Heart left ventricle (tissue), 16 donors: Measurements from ENCODE around the gene KIAA2012. TPM values are rescaled to one million over a fixed set of nuclear protein-coding genes. Genes with fewer than 3 reads are reported as not detected.
A peak's percentile ranks its signal among the peaks of the same experiment; 100 is the strongest.

Source experiments
- ATAC-seq, 4 donors: fragments of 200-7000 bp; cut with Tn5 transposase; one replicate each; pipeline ENCODE4 v1.9.1; 2020 to 2022; ENCODE audit warnings: moderate library complexity in 4 of 4, mild to moderate bottlenecking in 3 of 4, moderate number of reproducible peaks in 1 of 4
- DNase-seq, 5 donors: peaks; one replicate each; pipeline ENCODE4 v3.0.0-alpha.2; 2020
- H3K27ac ChIP-seq, 12 donors: fragments of 200-600 bp; sonication (generic) in 4 of 12; one replicate each; pipeline versions ENCODE4 v1.5.0 to v1.8.0; 2016 to 2022; ENCODE audit warnings: mild to moderate bottlenecking in 2 of 12
- H3K27me3 ChIP-seq, 9 donors: fragments of 200-600 bp; sonication (generic) in 2 of 9; one replicate each; pipeline versions ENCODE4 v1.5.1 to v1.8.0; 2016 to 2022; ENCODE audit warnings: mild to moderate bottlenecking in 3 of 9
- H3K36me3 ChIP-seq, 9 donors: fragments of 200-600 bp; sonication (generic) in 2 of 9; one replicate each; pipeline versions ENCODE4 v1.5.0 to v1.8.0; 2018 to 2022; ENCODE audit warnings: mild to moderate bottlenecking in 2 of 9
- H3K4me1 ChIP-seq, 12 donors: fragments of 200-600 bp; sonication (generic) in 4 of 12; one replicate each; pipeline versions ENCODE4 v1.5.0 to v1.8.0; 2016 to 2022; ENCODE audit warnings: mild to moderate bottlenecking in 3 of 12
- H3K4me3 ChIP-seq, 12 donors: fragments of 200-600 bp; sonication (generic) in 4 of 12; one replicate each; pipeline versions ENCODE4 v1.5.0 to v1.8.0; 2017 to 2022; ENCODE audit warnings: mild to moderate bottlenecking in 9 of 12, moderate library complexity in 4 of 12
- H3K9me3 ChIP-seq, 12 donors: fragments of 200-600 bp; sonication (generic) in 4 of 12; one replicate each; pipeline versions ENCODE4 v1.5.0 to v1.8.0; 2016 to 2022; ENCODE audit warnings: mild to moderate bottlenecking in 1 of 12
- POLR2A ChIP-seq, 2 donors: fragments of 450-650 bp; IDR thresholded peaks; one replicate each; pipeline ENCODE4 v1.6.1; 2017; ENCODE audit warnings: antibody characterized with exemption in 2 of 2, mild to moderate bottlenecking in 2 of 2, moderate library complexity in 2 of 2
- WGBS, 4 donors: extraction: QIAGEN DNeasy Blood & Tissue Kit in 2 of 4; methylation state at CpG; one replicate each; pipeline versions ENCODE4 v1.1.5 to v1.1.7; 2013 to 2018; 5-methylcytosine and 5-hydroxymethylcytosine counted together
- intact Hi-C, 10 donors: fragments of 100-400 bp; cut with DNase I; formaldehyde crosslinking; loops; one replicate each; pipeline versions ENCODE4 v1.11.1 to v1.14.2; 2022
- polyA plus RNA-seq, 2 donors: library from polyadenylated mRNA; stranded (reverse); fragments of 200-250 nt; gene quantifications; one replicate each; pipeline ENCODE4 v1.2.3, GENCODE V29; 2013
- total RNA-seq, 9 donors: library from RNA; depleted of rRNA in 2 of 9; stranded (reverse); fragments of >200 nt in 2 of 9; fragmentation: NEBNext Ultra II Directional in 3 of 9; extraction: Animal tissue kit (Norgen Biotek cat#: 25700) in 3 of 9; gene quantifications; one replicate each; pipeline versions ENCODE4 v1.1.0 to v1.2.4, GENCODE V29; 2016 to 2023
- TF ChIP-seq, protein P1 (sequence below), 12 donors: fragments of 200-600 bp; sonication (generic) in 4 of 12; IDR thresholded peaks; one replicate each; pipeline versions ENCODE4 v1.5.0 to v1.8.0; 2018 to 2022; ENCODE audit warnings: antibody characterized with exemption in 12 of 12, mild to moderate bottlenecking in 5 of 12
- donor health status: ischemic (EF 13 %, LVEDD 7.1; RV severe dilation, severe dysfunction).
- donor health status: healthy with polysubstance abuse.
- donor health status: DM: no; HTN: yes; CAD: no.
- donor health status: DM: no; HTN: no; CAD: no.
- donor health status: ischemic (EF 25% LVEDD 6.9; RV normal size, moderate dysfunction).
- donor health status: ischemic (EF 25% LVEDD 5.7; RV mildly dilated, moderate dysfunction).
- donor health status: healthy.
- donor health status: DM: yes; HTN: yes; CAD: no.
- donor health status: ischemic (EF 35%, LVEDD 5.7; RV mildly dilated, moderate dysfunction).
- donor health status: nonischemic (EF 11% LVEDD 7.7; RV severe dilation, severe dysfunction).
- donor health status: DM: yes; HTN: yes; CAD: no.
- donor health status: PGD.
- donor health status: ischemic (EF 29% LVEDD 5.4; RV normal size, mild dysfunction).
- donor health status: nonischemic (EF 23%, LVEDD 6.1; RV moderate dilation, normal function).

The KIAA2012 gene
- total and polyA plus RNA-seq, 11 donors, result 0.08 TPM; not detected in 10

DNA sequence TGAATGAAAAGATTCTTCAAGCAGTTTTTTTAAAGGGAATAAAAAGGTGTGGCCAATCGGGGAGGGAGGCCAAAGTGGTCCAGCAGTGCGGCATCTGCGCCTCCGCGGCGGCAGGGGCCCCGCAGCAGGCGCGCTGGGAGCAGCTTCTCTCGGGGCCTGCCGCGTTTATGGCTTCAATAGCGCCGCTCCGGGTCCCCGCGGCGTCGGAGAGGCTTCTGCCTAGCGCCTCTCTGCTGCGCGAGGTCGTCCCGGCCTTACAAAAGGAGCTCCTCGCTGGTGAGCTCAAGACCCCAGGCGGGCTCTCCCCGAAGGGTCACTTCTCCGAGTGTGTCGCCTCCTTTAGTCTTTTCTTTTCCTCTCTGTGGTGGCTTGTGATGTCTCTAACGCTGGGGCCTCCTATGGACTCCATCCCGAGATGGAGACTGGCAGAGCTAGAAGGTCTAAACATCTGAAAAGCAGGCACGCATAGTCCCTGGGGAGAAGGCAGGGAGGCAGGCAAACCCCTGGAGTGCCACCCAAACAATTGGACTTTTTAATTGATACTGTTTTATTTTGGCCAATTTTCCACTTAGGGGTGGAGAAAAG, 98.3 kb downstream of the KIAA2012 start:
- ATAC-seq, result peak in 3 of 4 donors; percentile 33 to 71 (median 52)
- intact Hi-C loops, result loop anchor here in 3 of 10 donors (5.0 to 10.0 kb wide), 2 partner anchors 134 to 137 kb away; partner anchors contain the start of gene FZD7 (in 1 of the 3)
- 13 to 26% (median 20%) methylated on average over 30 to 32 of the region's 32 CpGs for WGBS, 4 donors
- Histone ChIP-seq H3K27ac (peak overlapping the region in 1 of 12 donors; percentile 65), H3K27me3 (peaks cover 0 to 5% (median 0%) of the 10 kb centered on the region in 9 donors), H3K9me3 (no peaks in the 10 kb centered on the region), H3K4me3 (peak overlapping the region in 8 of 12 donors; percentile 19 to 48 (median 28)), H3K4me1 (peaks cover 0 to 13% (median 4%) of the 10 kb centered on the region in 12 donors), H3K36me3 (no peaks in the 10 kb centered on the region)
- no peak for DNase-seq
- no peak for TF ChIP-seq POLR2A (IDR thresholded peaks at IDR 0.05)
- TF ChIP-seq, protein P1, sequence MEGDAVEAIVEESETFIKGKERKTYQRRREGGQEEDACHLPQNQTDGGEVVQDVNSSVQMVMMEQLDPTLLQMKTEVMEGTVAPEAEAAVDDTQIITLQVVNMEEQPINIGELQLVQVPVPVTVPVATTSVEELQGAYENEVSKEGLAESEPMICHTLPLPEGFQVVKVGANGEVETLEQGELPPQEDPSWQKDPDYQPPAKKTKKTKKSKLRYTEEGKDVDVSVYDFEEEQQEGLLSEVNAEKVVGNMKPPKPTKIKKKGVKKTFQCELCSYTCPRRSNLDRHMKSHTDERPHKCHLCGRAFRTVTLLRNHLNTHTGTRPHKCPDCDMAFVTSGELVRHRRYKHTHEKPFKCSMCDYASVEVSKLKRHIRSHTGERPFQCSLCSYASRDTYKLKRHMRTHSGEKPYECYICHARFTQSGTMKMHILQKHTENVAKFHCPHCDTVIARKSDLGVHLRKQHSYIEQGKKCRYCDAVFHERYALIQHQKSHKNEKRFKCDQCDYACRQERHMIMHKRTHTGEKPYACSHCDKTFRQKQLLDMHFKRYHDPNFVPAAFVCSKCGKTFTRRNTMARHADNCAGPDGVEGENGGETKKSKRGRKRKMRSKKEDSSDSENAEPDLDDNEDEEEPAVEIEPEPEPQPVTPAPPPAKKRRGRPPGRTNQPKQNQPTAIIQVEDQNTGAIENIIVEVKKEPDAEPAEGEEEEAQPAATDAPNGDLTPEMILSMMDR (IDR thresholded peaks at IDR 0.05), result peak in 1 of 12 donors; percentile 3

DNA sequence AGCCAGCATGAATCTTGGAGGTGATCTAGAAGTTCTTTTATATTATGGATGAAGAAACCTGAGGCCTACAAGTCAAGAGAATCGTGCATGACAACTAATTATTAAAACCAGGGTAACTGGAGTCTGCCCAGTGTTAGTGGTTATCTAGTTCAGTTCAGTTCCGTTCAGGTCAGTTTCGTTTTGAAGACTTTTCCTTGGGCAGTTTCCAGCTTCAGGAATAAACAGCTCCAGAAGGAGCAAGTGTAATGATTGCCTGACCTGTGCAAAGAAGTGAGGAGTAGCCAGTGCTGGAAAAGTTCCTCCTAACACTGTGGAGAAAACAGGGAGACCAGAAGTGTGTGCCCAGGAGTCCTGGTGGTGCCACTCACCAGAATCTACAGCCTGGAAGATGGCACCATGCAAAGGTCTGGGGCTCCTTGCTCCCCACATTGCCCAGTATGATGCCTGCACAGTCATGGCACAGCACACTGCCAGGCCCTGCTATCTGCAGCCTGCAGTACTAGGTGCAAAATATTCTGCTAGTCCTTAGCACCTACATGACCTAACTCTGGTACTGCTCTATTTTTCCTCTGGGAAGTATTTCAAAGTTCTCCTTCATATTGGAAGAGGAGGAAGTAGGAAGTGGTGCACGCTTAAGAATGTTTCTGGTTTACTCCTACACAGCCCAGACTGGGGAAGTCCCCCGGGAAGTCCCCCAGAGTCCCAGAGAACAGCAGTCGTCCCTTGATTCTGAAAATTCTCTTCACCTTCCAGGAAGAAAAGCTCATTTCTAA, 99.6 kb downstream of the KIAA2012 start:
- WGBS, 4 donors, result 40 to 56% (median 42%) methylated on average over 6 of the region's 6 CpGs
- H3K27me3 ChIP-seq, result peaks cover 0 to 5% (median 0%) of the 10 kb centered on the region in 9 donors
- intact Hi-C loops, result loop anchor here in 3 of 10 donors (5.0 to 10.0 kb wide), 2 partner anchors 135 to 138 kb away; partner anchors contain the start of gene FZD7 (in 1 of the 3)
- DNase-seq, result no peak
- H3K27ac ChIP-seq, result peak overlapping the region in 1 of 12 donors; percentile 52
- no peaks in the 10 kb centered on the region for H3K9me3 ChIP-seq
- no peak overlapping the region for H3K4me3 ChIP-seq
- ATAC-seq, result no peak
- peaks cover 0 to 13% (median 4%) of the 10 kb centered on the region in 12 donors for H3K4me1 ChIP-seq
- TF ChIP-seq, protein P1 (IDR thresholded peaks at IDR 0.05), result no peak
- no peak for TF ChIP-seq POLR2A (IDR thresholded peaks at IDR 0.05)
- H3K36me3 ChIP-seq, result no peaks in the 10 kb centered on the region

DNA sequence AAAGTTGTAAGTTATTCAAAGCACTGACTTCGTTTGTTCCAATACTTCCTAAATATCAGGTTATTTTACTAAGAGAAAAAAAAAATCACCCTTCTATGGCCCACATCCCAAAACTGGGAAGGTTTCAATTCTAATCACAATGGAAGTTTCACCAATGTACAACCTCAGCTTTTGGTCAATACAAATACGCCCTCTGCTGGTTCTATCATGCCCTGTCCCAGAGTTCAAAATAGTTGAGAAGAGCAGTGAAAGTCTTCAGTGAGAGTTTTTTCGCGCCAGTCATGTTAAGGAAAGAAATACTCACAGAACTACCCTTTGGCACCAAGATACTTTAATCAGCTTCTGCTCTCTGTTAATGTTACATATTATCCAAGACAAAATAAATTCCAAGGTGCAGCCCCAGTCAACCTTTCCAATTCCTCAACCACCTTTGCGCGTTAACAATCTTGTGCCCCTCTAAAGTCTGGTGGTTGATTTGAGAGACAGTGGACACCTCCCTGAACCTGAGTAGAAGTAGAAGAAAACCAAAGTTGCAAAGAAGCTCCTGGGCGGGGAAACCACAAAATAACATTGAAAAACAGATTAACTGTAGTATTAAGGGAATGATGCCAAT, 105.4 kb downstream of the KIAA2012 start:
- TF ChIP-seq POLR2A (IDR thresholded peaks at IDR 0.05), result no peak
- TF ChIP-seq, protein P1 (IDR thresholded peaks at IDR 0.05), result peak; percentile 68 to 91 (median 82)
- H3K36me3 ChIP-seq, result no peaks in the 10 kb centered on the region
- no peaks in the 10 kb centered on the region for H3K27me3 ChIP-seq
- 43 to 46% (median 46%) methylated on average over 7 of the region's 7 CpGs for WGBS, 4 donors
- ATAC-seq (peak; percentile 51 to 82 (median 77)), DNase-seq (peak in 2 of 5 donors; percentile 35 to 40)
- H3K4me3 ChIP-seq, result no peak overlapping the region
- no peaks in the 10 kb centered on the region for H3K9me3 ChIP-seq
- H3K4me1 ChIP-seq, result no peaks in the 10 kb centered on the region
- intact Hi-C loops, result loop anchor here (1.0 to 10.0 kb wide), 10 partner anchors 141 to 382 kb away; partner anchors contain the start of gene FZD7 (in 1 of the 10)
- H3K27ac ChIP-seq, result no peak overlapping the region
